Gastrocnemius medialis (tissue), 4 donors: ENCODE measurements around the gene ECSCR. TPM values are rescaled to one million over a fixed set of nuclear protein-coding genes. Genes with fewer than 3 reads are reported as not detected.
A peak's percentile ranks its signal among the peaks of the same experiment; 100 is the strongest.
"Not testable (repeated sequence)": the region's sequence is repeated elsewhere in the genome, so short reads cannot be mapped to it uniquely, and the experiment has no call there.

Source experiments
- ATAC-seq, 2 donors: fragments of 150-250 bp; one replicate each; pipeline ENCODE4 v1.9.1; 2016
- DNase-seq, 2 donors: peaks; one replicate each; pipeline ENCODE4 v3.0.0-alpha.2; 2019
- H3K27ac ChIP-seq, 4 donors: fragments of 200-600 bp; sonication (generic); 1 replicate in 1 of 4; 2 replicates in 3 of 4; pipeline ENCODE4 v1.5.1; 2016 to 2018; ENCODE audit warnings: mild to moderate bottlenecking in 2 of 4, moderate library complexity in 1 of 4
- H3K27me3 ChIP-seq, 3 donors: fragments of 200-600 bp; sonication (generic) in 2 of 3; 1 replicate in 1 of 3; 2 replicates in 2 of 3; pipeline versions ENCODE4 v1.5.1 to v1.6.0; 2016 to 2019; ENCODE audit warnings: mild to moderate bottlenecking in 1 of 3, moderate library complexity in 1 of 3
- H3K36me3 ChIP-seq, 2 donors: fragments of 200-600 bp; sonication (generic) in 1 of 2; one replicate each; pipeline ENCODE4 v1.5.1; 2017 to 2018
- H3K4me1 ChIP-seq, 2 donors: fragments of 200-600 bp; sonication (generic) in 1 of 2; one replicate each; pipeline ENCODE4 v1.5.1; 2016 to 2017; ENCODE audit warnings: mild to moderate bottlenecking in 2 of 2
- H3K4me3 ChIP-seq, 4 donors: fragments of 200-600 bp; sonication (generic) in 3 of 4; 1 replicate in 1 of 4; 2 replicates in 3 of 4; pipeline ENCODE4 v1.5.1; 2016 to 2019; ENCODE audit warnings: mild to moderate bottlenecking in 2 of 4
- H3K9me3 ChIP-seq, 3 donors: fragments of 200-600 bp; sonication (generic) in 2 of 3; 1 replicate in 1 of 3; 2 replicates in 2 of 3; pipeline ENCODE4 v1.5.1; 2016 to 2019
- CTCF ChIP-seq, 5 experiments: fragments of 450-650 bp in 3 of 5; fragments of 200-600 bp in 2 of 5; sonication (generic) in 2 of 5; IDR thresholded peaks in 4 of 5; conservative IDR thresholded peaks in 1 of 5; 1 replicate in 4 of 5; 2 replicates in 1 of 5; pipeline ENCODE4 v1.5.1; 2016 to 2019; ENCODE audit warnings: antibody characterized with exemption in 5 of 5, mild to moderate bottlenecking in 3 of 5, moderate library complexity in 3 of 5
- POLR2A ChIP-seq, 2 donors: fragments of 450-650 bp; IDR thresholded peaks; one replicate each; pipeline ENCODE4 v1.6.1; 2017; ENCODE audit warnings: antibody characterized with exemption in 2 of 2, mild to moderate bottlenecking in 2 of 2, moderate library complexity in 2 of 2
- in situ Hi-C, 4 donors: fragments of 200-750 bp; cut with MboI; loops; one replicate each; pipeline versions ENCODE4 v1.15.0 to v1.8.0; 2017; ENCODE audit warnings: low sequenced_read_pairs in 4 of 4
- intact Hi-C: fragments of 100-400 bp; cut with DNase I; formaldehyde crosslinking; loops from one replicate; pipeline ENCODE4 v1.15.1; 2023; ENCODE audit warnings: low total_unique reads
- total RNA-seq, 4 donors: library from RNA; depleted of rRNA; stranded (reverse); fragments of >200 nt; gene quantifications; one replicate each; pipeline versions ENCODE4 v1.1.0 to v1.2.3, GENCODE V29; 2016

The ECSCR gene
- total RNA-seq, 4 donors from 2014 or later = 5.4 to 8.9 (median 6.9) TPM

- no peaks in the 10 kb centered on the region for H3K9me3 ChIP-seq
- H3K4me3 ChIP-seq = peak overlapping the region; percentile 50 to 51 (median 50)
- no peaks in the 10 kb centered on the region for H3K36me3 ChIP-seq
- no peak for TF ChIP-seq POLR2A (IDR thresholded peaks at IDR 0.05)
- no peak for TF ChIP-seq CTCF (IDR thresholded peaks at IDR 0.05 in 4 of 5, conservative IDR thresholded peaks at IDR 0.05 in 1 of 5)
- intact Hi-C loops (no loop called here), in situ Hi-C loops (no loop called here)
- DNase-seq = no peak
- peaks cover 9 to 13% of the 10 kb centered on the region in 2 donors for H3K4me1 ChIP-seq
- H3K27me3 ChIP-seq = no peaks in the 10 kb centered on the region
- H3K27ac ChIP-seq = peak overlapping the region; percentile 63 to 80 (median 75)
- no peak for ATAC-seq
These were observed 18.6 kb upstream of the ECSCR start for GRCh38 chr5:139481122-139481533.

DNA sequence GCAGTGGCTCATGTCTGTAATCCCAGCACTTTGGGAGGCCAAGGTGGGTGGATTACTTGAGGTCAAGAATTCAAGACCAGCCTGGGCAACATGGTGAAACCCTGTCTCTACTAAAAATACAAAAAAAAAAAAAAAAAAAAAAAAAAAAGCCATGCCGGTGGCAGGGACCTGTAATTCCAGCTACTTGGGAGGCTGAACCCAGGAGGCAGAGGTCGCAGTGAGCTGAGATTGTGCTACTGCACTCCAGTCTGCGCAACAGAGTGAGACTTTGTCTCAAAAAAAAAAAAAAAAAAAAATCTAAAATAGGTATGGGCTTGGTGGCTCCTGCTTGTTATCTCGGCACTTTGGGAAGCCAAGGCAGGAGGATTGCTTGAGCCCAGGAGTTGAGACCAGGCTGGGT lies 17.2 kb upstream of the ECSCR start:
- H3K27ac ChIP-seq, DNase-seq, H3K4me3 ChIP-seq, ATAC-seq, H3K27me3 ChIP-seq, intact Hi-C loops, H3K9me3 ChIP-seq, in situ Hi-C loops, H3K36me3 ChIP-seq: not testable (repeated sequence)
- H3K4me1 ChIP-seq = peaks cover 16 to 19% of the 10 kb centered on the region in 2 donors

DNA sequence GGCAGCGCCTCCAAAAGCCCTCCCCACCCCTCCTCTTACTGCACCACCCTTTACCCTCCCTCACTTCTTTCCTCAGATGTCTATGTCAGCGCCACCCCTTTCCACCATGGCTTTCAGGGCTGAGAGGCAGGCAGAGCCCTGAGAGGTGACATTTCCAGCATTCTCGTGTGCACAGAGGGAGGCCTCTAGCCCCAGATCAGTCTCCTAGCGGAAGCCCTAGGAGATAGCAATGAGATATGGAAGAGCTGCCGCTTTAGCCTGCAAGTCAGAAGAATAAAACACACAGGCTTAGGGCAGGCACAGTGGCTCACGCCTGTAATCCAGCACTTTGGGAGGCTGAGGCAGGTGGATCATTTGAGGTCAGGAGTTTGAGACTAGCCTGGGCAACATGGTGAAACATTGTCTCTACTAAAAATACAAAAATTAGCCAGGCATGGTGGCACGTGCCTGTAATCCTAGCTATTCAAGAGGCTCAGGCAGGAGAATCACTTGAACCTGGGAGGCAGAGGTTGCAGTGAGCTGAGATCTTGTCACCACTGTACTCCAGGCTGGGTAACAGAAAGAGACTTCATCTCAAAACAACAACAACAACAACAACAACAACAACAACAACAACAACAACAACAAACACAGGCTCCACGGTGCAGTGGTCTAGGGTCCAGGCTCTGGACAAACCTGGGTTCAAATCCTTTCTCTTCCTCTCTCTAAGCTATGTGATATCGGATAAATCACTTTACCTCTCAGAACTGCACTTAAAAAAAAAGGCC lies 16.3 kb upstream of the ECSCR start:
- H3K36me3 ChIP-seq, ATAC-seq, H3K4me3 ChIP-seq, DNase-seq, in situ Hi-C loops, H3K27me3 ChIP-seq, intact Hi-C loops, H3K9me3 ChIP-seq, H3K27ac ChIP-seq: not testable (repeated sequence)
- peaks cover 19 to 22% of the 10 kb centered on the region in 2 donors for H3K4me1 ChIP-seq

DNA sequence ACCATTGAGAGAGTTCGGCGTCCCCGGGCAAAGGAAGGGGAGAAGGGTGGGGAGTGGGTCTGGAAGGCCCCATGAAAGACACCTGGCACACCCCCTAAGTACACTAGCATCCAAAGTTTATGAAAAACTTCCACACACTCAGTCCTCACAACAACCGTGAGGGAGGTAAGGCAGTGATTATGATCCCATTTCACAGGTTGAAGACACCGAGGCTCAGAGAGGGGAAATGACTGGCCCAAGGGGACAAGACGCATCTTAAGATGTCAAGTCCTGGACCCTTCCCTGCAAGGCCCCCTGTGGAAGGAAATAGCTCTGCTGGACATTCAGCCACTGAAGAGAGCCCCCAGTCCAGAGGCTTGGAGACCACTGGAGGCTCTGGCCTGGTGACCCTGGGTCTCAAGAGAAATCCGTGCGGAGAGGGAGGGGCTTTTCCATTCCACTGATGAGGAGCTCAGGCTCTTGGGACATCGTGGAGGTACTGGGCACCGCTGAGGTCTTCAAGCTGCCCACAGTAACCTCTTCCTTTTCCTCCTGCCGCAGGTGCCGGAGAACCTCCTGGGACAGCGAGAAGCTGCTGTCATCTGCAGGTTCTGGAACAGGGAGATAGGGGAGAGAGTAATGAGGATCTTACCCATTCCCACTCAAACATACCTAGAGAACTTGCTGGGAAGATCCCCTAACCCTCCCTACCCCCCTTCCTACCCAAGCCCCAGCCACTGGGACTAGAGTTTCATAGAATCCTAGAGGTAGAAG lies 13.5 kb upstream of the ECSCR start:
- H3K36me3 ChIP-seq = no peaks in the 10 kb centered on the region

More for the DNA sequence above, 13.5 kb upstream of the ECSCR start:
- H3K4me3 ChIP-seq = no peak overlapping the region
- H3K4me1 ChIP-seq = peaks cover 12 to 28% of the 10 kb centered on the region in 2 donors
- H3K27me3 ChIP-seq = no peaks in the 10 kb centered on the region
- intact Hi-C loops = no loop called here
- H3K27ac ChIP-seq = peak overlapping the region in 1 of 4 donors; percentile 50
- no peak for DNase-seq
- no peaks in the 10 kb centered on the region for H3K9me3 ChIP-seq
- TF ChIP-seq POLR2A (IDR thresholded peaks at IDR 0.05) (no peak), CTCF (IDR thresholded peaks at IDR 0.05 in 4 of 5, conservative IDR thresholded peaks at IDR 0.05 in 1 of 5) (no peak)
- in situ Hi-C loops = no loop called here
- ATAC-seq = no peak
